ENCODE data around the gene TSPAN15. TPM values are rescaled to one million over a fixed set of nuclear protein-coding genes. Genes with fewer than 3 reads are reported as not detected.

The TSPAN15 gene
- total RNA-seq, 1 experiment from 2014 or later: 7.7 TPM

- no peak overlapping the region for H4K8ac ChIP-seq (replicated peaks; ENCODE audit: insufficient read length, low read depth, low read length)
- no peak overlapping the region for H2BK12ac ChIP-seq (ENCODE audit: insufficient read length, low read depth, low read length)
- H2AFZ ChIP-seq (ENCODE audit: low read length): no peak overlapping the region
- no peak overlapping the region for H4K5ac ChIP-seq (ENCODE audit: insufficient read length, low read depth, low read length)
- H3K23ac ChIP-seq (ENCODE audit: insufficient read length, low read depth, low read length): no peak overlapping the region
- no peak overlapping the region for H2BK120ac ChIP-seq (ENCODE audit: low read depth, low read length, poor library complexity, severe bottlenecking)
- H3K4me2 ChIP-seq (ENCODE audit: insufficient read depth, insufficient read length, low read length): no peak overlapping the region
- H3K27ac ChIP-seq (ENCODE audit: insufficient read length, low read depth, low read length): no peak overlapping the region
- no peak overlapping the region for H3K9ac ChIP-seq (ENCODE audit: extremely low read depth, insufficient read length, low read length)
- WGBS (ENCODE audit: extremely low coverage, insufficient read length, low lambda C conversion rate): no CpG with 5 or more reads among the region's 13 CpGs
- no peaks in the 10 kb centered on the region for H3K4me1 ChIP-seq (ENCODE audit: insufficient read depth, low read length)
- H3K79me1 ChIP-seq (ENCODE audit: insufficient read depth, low read depth, low read length, poor library complexity, severe bottlenecking): no peaks in the 10 kb centered on the region
- H3K56ac ChIP-seq (ENCODE audit: insufficient read length, low read depth, low read length): no peak overlapping the region
- Mint-ChIP-seq H3K27ac (peak overlapping the region in 2 of 3 experiments; percentile 5 to 10; a peak in 3 of 7 replicates), H3K4me1 (peaks cover 5 to 15% of the 10 kb centered on the region in 2 experiments), H3K9me3 (peaks cover 13 to 20% of the 10 kb centered on the region in 2 experiments), H3K36me3 (ENCODE audit: insufficient read depth in 1 of 3, low read depth in 3 of 3) (peaks cover 13 to 16% (median 14%) of the 10 kb centered on the region in 3 experiments), H3K27me3 (ENCODE audit: low read depth) (peaks cover 3% of the 10 kb centered on the region), H3K4me3 (no peak overlapping the region)
- no peak overlapping the region for H2BK20ac ChIP-seq (ENCODE audit: low read depth, low read length, poor library complexity, severe bottlenecking)
- no peak overlapping the region for H4K91ac ChIP-seq (ENCODE audit: insufficient read length, low read depth, low read length)
- no peaks in the 10 kb centered on the region for H4K20me1 ChIP-seq (ENCODE audit: control insufficient read depth, insufficient read depth, insufficient read length)
- TF ChIP-seq CTCF (conservative IDR thresholded peaks at IDR 0.05): no peak
- no peak for DNase-seq
- peaks cover 4% of the 10 kb centered on the region for H3K9me3 ChIP-seq (ENCODE audit: control insufficient read depth, low read depth, low read length)
- no peak overlapping the region for H2BK5ac ChIP-seq (ENCODE audit: insufficient read length, low read length)
- no peak overlapping the region for H3T11ph ChIP-seq (ENCODE audit: low read length)
- no peaks in the 10 kb centered on the region for H3K23me2 ChIP-seq (ENCODE audit: insufficient read length, low read depth, low read length, poor library complexity, severe bottlenecking)
- H3K18ac ChIP-seq (ENCODE audit: insufficient read length, low read depth, low read length): peak overlapping the region; percentile 29
- H3K27me3 ChIP-seq (ENCODE audit: insufficient read depth, low read length): no peaks in the 10 kb centered on the region
- H3K14ac ChIP-seq (ENCODE audit: insufficient read depth, low read length): peak overlapping the region; percentile 25; the same call in 1 of the 2 replicates
- H3K79me2 ChIP-seq (ENCODE audit: insufficient read depth, low read length): no peaks in the 10 kb centered on the region
- H2BK15ac ChIP-seq (ENCODE audit: low read depth, low read length): no peak overlapping the region
- H2AK5ac ChIP-seq (ENCODE audit: insufficient read length, low read length): no peak overlapping the region
- H3K4ac ChIP-seq (ENCODE audit: low read depth, low read length): no peak overlapping the region
Measured at GRCh38 chr10:69492091-69492745, 41.0 kb downstream of the TSPAN15 start.

Data from H9 (cell line).